ENCODE results near the gene ACTL8.

The ACTL8 gene

DNA sequence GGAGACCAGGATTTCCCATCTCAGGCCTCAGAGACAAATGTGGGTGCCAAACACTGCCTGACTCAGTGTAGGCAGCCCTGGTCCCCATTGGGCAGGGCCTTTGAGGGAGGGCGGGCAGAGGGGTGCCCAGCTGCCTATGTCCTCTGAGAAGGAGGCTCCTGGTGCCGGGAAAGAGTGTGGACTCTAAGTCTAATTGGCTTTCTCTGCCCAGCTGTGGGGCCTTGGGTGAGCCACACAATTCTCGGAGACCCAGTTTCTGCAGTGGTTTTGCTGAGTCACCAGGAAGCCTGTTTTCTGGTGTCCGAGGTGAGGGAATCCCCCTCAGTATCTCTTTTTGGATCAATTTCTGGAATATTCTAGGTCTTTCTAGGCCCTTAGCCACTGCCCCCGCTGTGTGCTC lies 35.3 kb upstream of the ACTL8 start:
- H3K9me3 ChIP-seq (replicated peaks in 1 of 2; ENCODE audit: control insufficient read depth in 2 of 2, insufficient read depth in 1 of 2, low read depth in 1 of 2, low read length in 2 of 2), result no peaks in the 10 kb centered on the region
- no peak overlapping the region for H3K27ac ChIP-seq (replicated peaks; ENCODE audit: low read length)
- H3K27me3 ChIP-seq (ENCODE audit: control insufficient read depth in 3 of 3, insufficient read depth in 3 of 3, low read depth in 1 of 3, low read length in 3 of 3), result peaks cover 0 to 20% (median 0%) of the 10 kb centered on the region in 3 experiments
- peaks cover 0 to 2% of the 10 kb centered on the region in 2 donors for H3K4me1 ChIP-seq (ENCODE audit: control insufficient read depth in 2 of 2, insufficient read depth in 1 of 2, low read depth in 1 of 2, low read length in 2 of 2)
- H4K91ac ChIP-seq (ENCODE audit: low read depth, low read length, poor library complexity), result no peak overlapping the region
- no peak overlapping the region for H4K8ac ChIP-seq (ENCODE audit: low read depth, low read length)
- no peak overlapping the region for H2BK5ac ChIP-seq (ENCODE audit: low read length)
- H3K79me1 ChIP-seq (ENCODE audit: low read depth, low read length), result no peaks in the 10 kb centered on the region
- no peak overlapping the region for H2AFZ ChIP-seq (ENCODE audit: low read length)
- H3K23ac ChIP-seq (ENCODE audit: low read depth, low read length, poor library complexity), result no peak overlapping the region
- DNase-seq (ENCODE audit: low spot score), result no peak
- no peak overlapping the region for H2BK12ac ChIP-seq (ENCODE audit: low read length)
- H2BK120ac ChIP-seq (ENCODE audit: low read depth, low read length), result no peak overlapping the region
- H3K4ac ChIP-seq (ENCODE audit: low read length), result no peak overlapping the region
- H2AK5ac ChIP-seq (ENCODE audit: low read depth, low read length), result no peak overlapping the region
- no peak overlapping the region for H3K14ac ChIP-seq (ENCODE audit: low read length)
- no peak overlapping the region for H3K4me2 ChIP-seq (ENCODE audit: insufficient read depth, low read length, poor library complexity, severe bottlenecking)
- no peak overlapping the region for H3K18ac ChIP-seq (ENCODE audit: low read length)
- no CpG with 5 or more reads among the region's 5 CpGs for WGBS, 2 donors (ENCODE audit: extremely low coverage in 2 of 2, insufficient read length in 2 of 2, insufficient replicate concordance in 1 of 2)
- H3K4me3 ChIP-seq (ENCODE audit: low read length in 2 of 2), result no peak overlapping the region
- no peaks in the 10 kb centered on the region for H3K36me3 ChIP-seq (replicated peaks in 1 of 2; ENCODE audit: control insufficient read depth in 2 of 2, insufficient read depth in 2 of 2, low read length in 2 of 2)
- peak overlapping the region; percentile 52 for H2BK15ac ChIP-seq (ENCODE audit: low read length)
- no peak overlapping the region for H3K9ac ChIP-seq (ENCODE audit: low read depth, low read length, poor library complexity)

DNA sequence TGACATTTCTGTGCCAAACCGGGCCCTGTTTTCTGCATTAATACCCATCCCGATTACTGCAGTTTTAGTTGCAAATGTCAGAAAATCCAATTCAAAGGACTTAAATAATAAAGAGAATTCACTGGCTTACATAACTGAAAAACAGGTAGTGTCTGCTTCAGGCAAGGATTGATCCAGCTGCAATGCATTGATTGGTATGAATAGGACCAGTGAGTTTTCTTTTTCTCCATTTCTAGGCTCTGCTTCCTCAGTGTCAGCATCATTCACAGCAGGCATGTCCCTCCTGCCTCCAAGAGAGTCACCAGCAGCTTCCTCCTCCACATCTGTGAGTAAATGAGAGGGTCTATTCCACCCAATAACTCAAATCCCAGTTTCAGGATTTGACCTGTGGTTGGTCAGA lies 33.7 kb upstream of the ACTL8 start:
- Histone ChIP-seq H3K14ac (ENCODE audit: low read length) (no peak overlapping the region), H2BK15ac (ENCODE audit: low read length) (no peak overlapping the region), H3K79me1 (ENCODE audit: low read depth, low read length) (no peaks in the 10 kb centered on the region), H3K36me3 (replicated peaks in 1 of 2; ENCODE audit: control insufficient read depth in 2 of 2, insufficient read depth in 2 of 2, low read length in 2 of 2) (no peaks in the 10 kb centered on the region), H3K27me3 (ENCODE audit: control insufficient read depth in 3 of 3, insufficient read depth in 3 of 3, low read depth in 1 of 3, low read length in 3 of 3) (peaks cover 0 to 12% (median 0%) of the 10 kb centered on the region in 3 experiments), H2AK5ac (ENCODE audit: low read depth, low read length) (no peak overlapping the region), H2BK120ac (ENCODE audit: low read depth, low read length) (no peak overlapping the region), H2BK12ac (ENCODE audit: low read length) (no peak overlapping the region), H3K27ac (replicated peaks; ENCODE audit: low read length) (no peak overlapping the region), H3K9me3 (replicated peaks in 1 of 2; ENCODE audit: control insufficient read depth in 2 of 2, insufficient read depth in 1 of 2, low read depth in 1 of 2, low read length in 2 of 2) (no peaks in the 10 kb centered on the region), H2AFZ (ENCODE audit: low read length) (no peak overlapping the region), H4K8ac (ENCODE audit: low read depth, low read length) (no peak overlapping the region), H3K9ac (ENCODE audit: low read depth, low read length, poor library complexity) (no peak overlapping the region), H3K18ac (ENCODE audit: low read length) (no peak overlapping the region), H3K4me1 (ENCODE audit: control insufficient read depth in 2 of 2, insufficient read depth in 1 of 2, low read depth in 1 of 2, low read length in 2 of 2) (peaks cover 0 to 2% of the 10 kb centered on the region in 2 donors), H4K91ac (ENCODE audit: low read depth, low read length, poor library complexity) (no peak overlapping the region), H3K4me3 (ENCODE audit: low read length in 2 of 2) (no peak overlapping the region), H2BK5ac (ENCODE audit: low read length) (no peak overlapping the region), H3K23ac (ENCODE audit: low read depth, low read length, poor library complexity) (no peak overlapping the region), H3K4ac (ENCODE audit: low read length) (no peak overlapping the region), H3K4me2 (ENCODE audit: insufficient read depth, low read length, poor library complexity, severe bottlenecking) (no peak overlapping the region)
- no peak for DNase-seq (ENCODE audit: low spot score)
- no CpG with 5 or more reads among the region's 2 CpGs for WGBS, 2 donors (ENCODE audit: extremely low coverage in 2 of 2, insufficient read length in 2 of 2, insufficient replicate concordance in 1 of 2)

DNA sequence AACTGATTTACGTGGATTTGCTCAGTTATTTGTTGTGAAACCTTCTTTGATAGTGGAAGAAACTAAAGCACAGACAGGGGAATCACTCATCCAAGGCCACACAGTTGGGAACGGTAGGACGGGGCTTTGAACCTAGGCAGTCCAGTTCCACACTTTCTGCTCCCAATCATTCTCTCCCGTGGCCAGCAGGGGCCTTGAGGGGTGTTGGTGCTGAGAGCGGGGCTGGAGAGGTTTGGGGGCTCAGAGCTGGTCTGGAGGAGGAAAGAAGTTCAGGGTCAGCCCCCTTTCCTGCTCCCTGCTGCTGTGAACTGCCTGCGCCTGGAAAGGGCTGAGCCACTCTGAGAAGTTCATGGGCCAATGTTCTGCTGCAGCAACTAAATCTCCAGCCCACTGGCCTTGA lies 31.4 kb upstream of the ACTL8 start:
- Histone ChIP-seq H2BK12ac (ENCODE audit: low read length) (no peak overlapping the region), H3K4ac (ENCODE audit: low read length) (no peak overlapping the region), H3K18ac (ENCODE audit: low read length) (no peak overlapping the region), H3K4me2 (ENCODE audit: insufficient read depth, low read length, poor library complexity, severe bottlenecking) (no peak overlapping the region), H3K9me3 (replicated peaks in 1 of 2; ENCODE audit: control insufficient read depth in 2 of 2, insufficient read depth in 1 of 2, low read depth in 1 of 2, low read length in 2 of 2) (no peaks in the 10 kb centered on the region), H3K4me1 (ENCODE audit: control insufficient read depth in 2 of 2, insufficient read depth in 1 of 2, low read depth in 1 of 2, low read length in 2 of 2) (peaks cover 0 to 2% of the 10 kb centered on the region in 2 donors), H3K23ac (ENCODE audit: low read depth, low read length, poor library complexity) (no peak overlapping the region), H2BK120ac (ENCODE audit: low read depth, low read length) (no peak overlapping the region), H2BK15ac (ENCODE audit: low read length) (no peak overlapping the region), H2AK5ac (ENCODE audit: low read depth, low read length) (no peak overlapping the region), H3K27me3 (ENCODE audit: control insufficient read depth in 3 of 3, insufficient read depth in 3 of 3, low read depth in 1 of 3, low read length in 3 of 3) (peaks cover 0 to 12% (median 0%) of the 10 kb centered on the region in 3 experiments), H2BK5ac (ENCODE audit: low read length) (no peak overlapping the region), H3K9ac (ENCODE audit: low read depth, low read length, poor library complexity) (no peak overlapping the region), H4K91ac (ENCODE audit: low read depth, low read length, poor library complexity) (no peak overlapping the region), H3K36me3 (replicated peaks in 1 of 2; ENCODE audit: control insufficient read depth in 2 of 2, insufficient read depth in 2 of 2, low read length in 2 of 2) (no peaks in the 10 kb centered on the region), H3K27ac (replicated peaks; ENCODE audit: low read length) (no peak overlapping the region), H2AFZ (ENCODE audit: low read length) (no peak overlapping the region), H4K8ac (ENCODE audit: low read depth, low read length) (no peak overlapping the region), H3K79me1 (ENCODE audit: low read depth, low read length) (no peaks in the 10 kb centered on the region), H3K14ac (ENCODE audit: low read length) (no peak overlapping the region), H3K4me3 (ENCODE audit: low read length in 2 of 2) (no peak overlapping the region)
- no CpG with 5 or more reads among the region's 6 CpGs for WGBS, 2 donors (ENCODE audit: extremely low coverage in 2 of 2, insufficient read length in 2 of 2, insufficient replicate concordance in 1 of 2)
- no peak for DNase-seq (ENCODE audit: low spot score)

DNA sequence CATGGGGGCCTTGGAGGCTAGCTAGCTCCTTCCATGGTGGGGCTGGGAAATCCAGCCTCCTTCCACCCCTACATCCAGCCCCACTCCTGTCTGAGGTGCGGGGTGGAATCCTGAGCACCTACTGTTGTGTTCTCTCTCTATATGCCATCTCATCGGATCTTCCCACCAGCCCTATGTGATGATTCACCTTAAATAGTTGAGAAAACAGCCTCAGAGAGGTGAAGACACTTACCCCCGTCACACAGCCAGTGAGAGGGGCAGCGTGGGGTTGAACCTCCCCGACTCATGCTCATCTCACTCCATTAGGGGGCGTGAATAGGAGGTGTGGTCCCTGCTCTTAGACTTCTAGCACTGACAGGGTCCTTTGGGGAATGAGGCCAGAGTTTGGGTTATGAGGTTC lies 31.0 kb upstream of the ACTL8 start:
- no peak for DNase-seq (ENCODE audit: low spot score)
- Histone ChIP-seq H3K4me2 (ENCODE audit: insufficient read depth, low read length, poor library complexity, severe bottlenecking) (no peak overlapping the region), H3K14ac (ENCODE audit: low read length) (no peak overlapping the region), H2AFZ (ENCODE audit: low read length) (no peak overlapping the region), H3K4me3 (ENCODE audit: low read length in 2 of 2) (no peak overlapping the region), H3K4ac (ENCODE audit: low read length) (no peak overlapping the region), H3K36me3 (replicated peaks in 1 of 2; ENCODE audit: control insufficient read depth in 2 of 2, insufficient read depth in 2 of 2, low read length in 2 of 2) (no peaks in the 10 kb centered on the region), H3K9me3 (replicated peaks in 1 of 2; ENCODE audit: control insufficient read depth in 2 of 2, insufficient read depth in 1 of 2, low read depth in 1 of 2, low read length in 2 of 2) (no peaks in the 10 kb centered on the region), H3K79me1 (ENCODE audit: low read depth, low read length) (no peaks in the 10 kb centered on the region), H2BK12ac (ENCODE audit: low read length) (no peak overlapping the region), H3K23ac (ENCODE audit: low read depth, low read length, poor library complexity) (no peak overlapping the region), H4K91ac (ENCODE audit: low read depth, low read length, poor library complexity) (no peak overlapping the region), H3K4me1 (ENCODE audit: control insufficient read depth in 2 of 2, insufficient read depth in 1 of 2, low read depth in 1 of 2, low read length in 2 of 2) (peaks cover 0 to 2% of the 10 kb centered on the region in 2 donors), H2AK5ac (ENCODE audit: low read depth, low read length) (no peak overlapping the region), H4K8ac (ENCODE audit: low read depth, low read length) (no peak overlapping the region), H3K27me3 (ENCODE audit: control insufficient read depth in 3 of 3, insufficient read depth in 3 of 3, low read depth in 1 of 3, low read length in 3 of 3) (peaks cover 0 to 12% (median 0%) of the 10 kb centered on the region in 3 experiments), H2BK15ac (ENCODE audit: low read length) (no peak overlapping the region), H3K9ac (ENCODE audit: low read depth, low read length, poor library complexity) (no peak overlapping the region), H2BK5ac (ENCODE audit: low read length) (no peak overlapping the region), H2BK120ac (ENCODE audit: low read depth, low read length) (no peak overlapping the region), H3K18ac (ENCODE audit: low read length) (no peak overlapping the region), H3K27ac (replicated peaks; ENCODE audit: low read length) (no peak overlapping the region)
- no CpG with 5 or more reads among the region's 6 CpGs for WGBS, 2 donors (ENCODE audit: extremely low coverage in 2 of 2, insufficient read length in 2 of 2, insufficient replicate concordance in 1 of 2)

Measured in neuronal stem cell (in vitro differentiated cells).